B cell (primary cell): ENCODE results near the gene FAF2. TPM values are rescaled to one million over a fixed set of nuclear protein-coding genes. Genes with fewer than 3 reads are reported as not detected.
"Not testable (repeated sequence)": the region's sequence is repeated elsewhere in the genome, so short reads cannot be mapped to it uniquely, and the experiment has no call there.

Experiments used
- ATAC-seq: fragments of 200-7000 bp; cut with Tn5 transposase; one replicate; pipeline ENCODE4 v1.10.0; 2021; ENCODE audit warnings: low read depth, mild to moderate bottlenecking, moderate number of reproducible peaks, moderate library complexity
- CTCF ChIA-PET: fragments of 350-600 bp; sonication (Branson Sonifier 250); formaldehyde crosslinking; loops from one replicate; lab custom pipeline; 2021; ENCODE audit warnings: antibody characterized with exemption, inconsistent platforms; lab: Charles Lee
- POLR2A ChIA-PET: fragments of 350-600 bp; sonication (Branson Sonifier 250); formaldehyde crosslinking; loops from one replicate; lab custom pipeline; 2021; ENCODE audit warnings: antibody characterized with exemption; lab: Charles Lee
- DNase-seq: peaks from one replicate; pipeline ENCODE4 v3.0.0; 2013
- H2AFZ ChIP-seq: 2 replicates; pipeline ENCODE4 v1.6.1; 2012; ENCODE audit warnings: mild to moderate bottlenecking, low read depth, low read length; ENCODE audit not compliant: insufficient read depth, poor library complexity, severe bottlenecking
- H3K27ac ChIP-seq, 2 donors: 1 replicate in 1 of 2; 2 replicates in 1 of 2; pipeline ENCODE4 v1.5.1; 2012 to 2013; ENCODE audit warnings: low read length in 2 of 2, mild to moderate bottlenecking in 2 of 2, moderate library complexity in 1 of 2
- H3K27me3 ChIP-seq, 4 experiments: fragments of 200-600 bp in 1 of 4; sonication (generic) in 1 of 4; replicated peaks in 1 of 4; 1 replicate in 2 of 4; 2 replicates in 2 of 4; pipeline versions ENCODE4 v1.6.1 to v1.7.0; 2013 to 2016; ENCODE audit warnings: low read length in 3 of 4, mild to moderate bottlenecking in 2 of 4, mixed read lengths in 1 of 4, moderate library complexity in 1 of 4; ENCODE audit not compliant: insufficient read depth in 4 of 4, control insufficient read depth in 3 of 4; ENCODE audit errors: control extremely low read depth in 1 of 4
- H3K36me3 ChIP-seq, 2 experiments: replicated peaks in 1 of 2; 1 replicate in 1 of 2; 2 replicates in 1 of 2; pipeline versions ENCODE4 v1.6.1 to v1.7.1; 2013; ENCODE audit warnings: low read length in 1 of 2; ENCODE audit not compliant: insufficient read depth in 2 of 2, control insufficient read depth in 1 of 2; ENCODE audit errors: control extremely low read depth in 1 of 2, extremely low read depth in 1 of 2
- H3K4me1 ChIP-seq, 2 donors: fragments of 200-600 bp in 1 of 2; sonication (generic) in 1 of 2; 1 replicate in 1 of 2; 2 replicates in 1 of 2; pipeline versions ENCODE4 v1.5.1 to v1.6.1; 2013 to 2017; ENCODE audit warnings: low read length in 2 of 2; ENCODE audit not compliant: control insufficient read depth in 2 of 2, insufficient read depth in 2 of 2
- H3K4me2 ChIP-seq: replicated peaks from 2 replicates; pipeline ENCODE3; 2012; ENCODE audit warnings: mild to moderate bottlenecking, low read depth, low read length; ENCODE audit not compliant: poor library complexity, severe bottlenecking
- H3K4me3 ChIP-seq, 5 experiments: fragments of 200-600 bp in 1 of 5; sonication (generic) in 1 of 5; 1 replicate in 3 of 5; 2 replicates in 2 of 5; pipeline versions ENCODE4 v1.5.1 to v1.7.0; 2011 to 2016; ENCODE audit warnings: low read length in 4 of 5, mild to moderate bottlenecking in 4 of 5, low read depth in 2 of 5, control low read depth in 1 of 5, moderate library complexity in 1 of 5; ENCODE audit not compliant: insufficient read depth in 1 of 5; ENCODE audit errors: control extremely low read depth in 1 of 5, extremely low read depth in 1 of 5
- H3K79me2 ChIP-seq: fragments of 200-600 bp; sonication (generic); one replicate; pipeline ENCODE4 v1.6.0; 2016; ENCODE audit warnings: low read length; ENCODE audit not compliant: control insufficient read depth, insufficient read depth
- H3K9ac ChIP-seq: fragments of 200-600 bp; sonication (generic); 2 replicates; pipeline ENCODE4 v1.6.1; 2017; ENCODE audit warnings: mild to moderate bottlenecking, low read length, moderate library complexity
- H3K9me3 ChIP-seq, 3 donors: one replicate each; pipeline versions ENCODE4 v1.6.1 to v1.7.1; 2013; ENCODE audit warnings: low read length in 2 of 3; ENCODE audit not compliant: control insufficient read depth in 2 of 3, insufficient read depth in 1 of 3; ENCODE audit errors: control extremely low read depth in 1 of 3
- H4K20me1 ChIP-seq: 2 replicates; pipeline ENCODE4 v1.6.0; 2012; ENCODE audit warnings: mild to moderate bottlenecking, low read length; ENCODE audit not compliant: insufficient read depth, control insufficient read depth, poor library complexity, severe bottlenecking
- H3K27ac Mint-ChIP-seq: one replicate; pipeline ENCODE4 v1.8.0; 2021; ENCODE audit warnings: mixed read lengths
- H3K27me3 Mint-ChIP-seq: one replicate; pipeline ENCODE4 v1.8.0; 2021; ENCODE audit warnings: mixed read lengths
- H3K4me1 Mint-ChIP-seq: one replicate; pipeline ENCODE4 v1.8.0; 2021; ENCODE audit warnings: mixed read lengths
- H3K4me3 Mint-ChIP-seq: one replicate; pipeline ENCODE4 v1.8.0; 2021; ENCODE audit warnings: mixed read lengths
- H3K9me3 Mint-ChIP-seq: one replicate; pipeline ENCODE4 v1.8.0; 2022; ENCODE audit warnings: mixed read lengths; ENCODE audit not compliant: insufficient read depth
- CTCF ChIP-seq: fragments of 200-600 bp; IDR thresholded peaks from one replicate; pipeline ENCODE4 v1.8.0; 2022; ENCODE audit warnings: antibody characterized with exemption, mild to moderate bottlenecking
- EZH2 ChIP-seq: IDR thresholded peaks from 2 replicates; pipeline ENCODE4 v1.6.1; 2012; ENCODE audit warnings: borderline replicate concordance, low read depth, mild to moderate bottlenecking, moderate library complexity, low read length; ENCODE audit not compliant: insufficient read depth, poor library complexity, severe bottlenecking
- WGBS: methylation state at CpG from one replicate; pipeline ENCODE4 v1.1.5; 2013; ENCODE audit warnings: missing lambda C conversion rate; ENCODE audit not compliant: insufficient coverage; 5-methylcytosine and 5-hydroxymethylcytosine counted together
- intact Hi-C: fragments of 100-400 bp; cut with micrococcal nuclease; formaldehyde crosslinking; loops from one replicate; pipeline ENCODE4 v1.10.0; 2022
- polyA plus RNA-seq: library from polyadenylated mRNA; depleted of rRNA; stranded (reverse); fragments of >200 nt; gene quantifications from 2 replicates; pipeline ENCODE4 v1.2.3, GENCODE V29; 2012
- total RNA-seq, 2 donors: library from RNA; stranded (reverse); fragments of 120-200 nt in 1 of 2; gene quantifications; 1 replicate in 1 of 2; 2 replicates in 1 of 2; pipeline versions ENCODE4 v1.2.3 to v1.2.4, GENCODE V29; 2013 to 2022

FAF2 gene
- total and polyA plus RNA-seq, 2 donors (not counting 1 experiment from before 2014, with no cell fraction given): 10.9 to 35.1 TPM

GRCh38 chr5:176485176-176485575, 37.0 kb downstream of the FAF2 start:
- Histone ChIP-seq H3K4me1 (no peaks in the 10 kb centered on the region), H3K9me3 (no peaks in the 10 kb centered on the region), H2AFZ (no peak overlapping the region), H3K79me2 (peaks cover 44% of the 10 kb centered on the region), H3K36me3 (peaks cover 1 to 48% of the 10 kb centered on the region in 2 experiments), H3K9ac (no peak overlapping the region), H4K20me1 (peaks cover 15% of the 10 kb centered on the region), H3K27ac (no peak overlapping the region), H3K4me3 (no peak overlapping the region), H3K27me3 (no peaks in the 10 kb centered on the region), H3K4me2 (no peak overlapping the region)
- ATAC-seq (no peak), DNase-seq (no peak)
- ChIA-PET CTCF (interaction anchor here (1.1 kb wide), 1 partner anchor 69 kb away, joined by 5 read pairs; the partner anchor contains the start of gene CLTB), POLR2A (interaction anchor here (0.7 kb wide), 1 partner anchor 66 kb away, joined by 4 read pairs; no protein-coding TSS in a partner anchor)
- Mint-ChIP-seq H3K9me3 (no peaks in the 10 kb centered on the region), H3K27ac (no peak overlapping the region), H3K27me3 (no peaks in the 10 kb centered on the region), H3K4me1 (peaks cover 10% of the 10 kb centered on the region), H3K4me3 (no peak overlapping the region)
- TF ChIP-seq EZH2: no peak
- TF ChIP-seq CTCF: no peak
- intact Hi-C loops: no loop called here
- 91% methylated on average over 2 of the region's 2 CpGs for WGBS

- CTCF ChIA-PET: no interaction called here
- POLR2A ChIA-PET: interaction anchor here (0.6 kb wide), 1 partner anchor 25 kb away, joined by 3 read pairs; no protein-coding TSS in a partner anchor
- Histone ChIP-seq H3K4me3 (no peak overlapping the region), H3K79me2 (peaks cover 44% of the 10 kb centered on the region), H3K27ac (no peak overlapping the region), H3K27me3 (no peaks in the 10 kb centered on the region), H3K36me3 (peaks cover 0 to 53% of the 10 kb centered on the region in 2 experiments), H3K4me2 (no peak overlapping the region), H2AFZ (no peak overlapping the region), H3K4me1 (no peaks in the 10 kb centered on the region), H3K9ac (no peak overlapping the region), H4K20me1 (peaks cover 15% of the 10 kb centered on the region), H3K9me3 (no peaks in the 10 kb centered on the region)
- ATAC-seq (no peak), DNase-seq (no peak)
- intact Hi-C loops: no loop called here
- no peak overlapping the region for H3K27ac Mint-ChIP-seq
- no peak for TF ChIP-seq EZH2
- no peak for TF ChIP-seq CTCF
- H3K4me3 Mint-ChIP-seq: no peak overlapping the region
- H3K4me1 Mint-ChIP-seq: peaks cover 10% of the 10 kb centered on the region
- H3K27me3 Mint-ChIP-seq: no peaks in the 10 kb centered on the region
- 100% methylated on average over 4 of the region's 7 CpGs for WGBS
- H3K9me3 Mint-ChIP-seq: no peaks in the 10 kb centered on the region
Measured at GRCh38 chr5:176486189-176486757, 38.1 kb downstream of the FAF2 start.

- H3K9me3 ChIP-seq, H3K9me3 Mint-ChIP-seq, H3K27me3 ChIP-seq, H3K27ac Mint-ChIP-seq, H3K27me3 Mint-ChIP-seq, POLR2A ChIA-PET, DNase-seq, H3K4me3 ChIP-seq, H3K4me1 ChIP-seq, H2AFZ ChIP-seq, H3K4me3 Mint-ChIP-seq, H3K4me2 ChIP-seq, H3K9ac ChIP-seq, intact Hi-C loops, H3K27ac ChIP-seq, ATAC-seq, H4K20me1 ChIP-seq: not testable (repeated sequence)
- Histone ChIP-seq H3K79me2 (peaks cover 37% of the 10 kb centered on the region), H3K36me3 (peaks cover 4 to 56% of the 10 kb centered on the region in 2 experiments)
- 100% methylated on average over 3 of the region's 4 CpGs for WGBS
- CTCF ChIA-PET: interaction anchor here (1.7 kb wide), 1 partner anchor 24 kb away, joined by 3 read pairs; no protein-coding TSS in a partner anchor
- peaks cover 10% of the 10 kb centered on the region for H3K4me1 Mint-ChIP-seq
Measured at GRCh38 chr5:176487160-176487559, 39.0 kb downstream of the FAF2 start.
